IPS-20b (cell line): ENCODE data around the gene CCDC91.
A peak's percentile ranks its signal among the peaks of the same experiment; 100 is the strongest.
"Not testable (repeated sequence)": the region's sequence is repeated elsewhere in the genome, so short reads cannot be mapped to it uniquely, and the experiment has no call there.

Source experiments
- H3K27ac ChIP-seq: one replicate; pipeline ENCODE4 v1.5.1; 2013; ENCODE audit warnings: low read length
- H3K27me3 ChIP-seq: 2 replicates; pipeline ENCODE4 v1.6.1; 2013; ENCODE audit warnings: mild to moderate bottlenecking, low read length, inconsistent platforms; ENCODE audit not compliant: insufficient read depth
- H3K36me3 ChIP-seq: 2 replicates; pipeline ENCODE4 v1.6.1; 2013; ENCODE audit warnings: low read depth, mild to moderate bottlenecking, inconsistent platforms, low read length, moderate library complexity; ENCODE audit not compliant: insufficient read depth
- H3K4me1 ChIP-seq: 2 replicates; pipeline ENCODE4 v1.6.1; 2013; ENCODE audit warnings: mild to moderate bottlenecking, control low read depth, inconsistent platforms, low read length, moderate library complexity; ENCODE audit not compliant: insufficient read depth
- H3K4me3 ChIP-seq: 2 replicates; pipeline ENCODE4 v1.5.1; 2013; ENCODE audit warnings: mild to moderate bottlenecking, low read length, inconsistent platforms
- H3K9ac ChIP-seq: 2 replicates; pipeline ENCODE4 v1.6.1; 2013; ENCODE audit warnings: low read depth, mild to moderate bottlenecking, inconsistent platforms, low read length, moderate library complexity
- H3K9me3 ChIP-seq: 2 replicates; pipeline ENCODE4 v1.6.1; 2013; ENCODE audit warnings: mild to moderate bottlenecking, low read depth, low read length, inconsistent platforms; ENCODE audit not compliant: insufficient read depth

CCDC91 gene

GRCh38 chr12:28442101-28442500 lies 251.8 kb downstream of the CCDC91 start:
- no peaks in the 10 kb centered on the region; the same call in 1 of the 2 replicates for H3K4me1 ChIP-seq
- H3K27ac ChIP-seq: no peak overlapping the region
- H3K9ac ChIP-seq: no peak overlapping the region
- H3K27me3 ChIP-seq: no peaks in the 10 kb centered on the region
- no peaks in the 10 kb centered on the region for H3K36me3 ChIP-seq
- no peaks in the 10 kb centered on the region for H3K9me3 ChIP-seq
- H3K4me3 ChIP-seq: no peak overlapping the region

GRCh38 chr12:28443337-28443736 lies 253.1 kb downstream of the CCDC91 start:
- no peaks in the 10 kb centered on the region for H3K9me3 ChIP-seq
- no peak overlapping the region for H3K4me3 ChIP-seq
- no peaks in the 10 kb centered on the region; the same call in 1 of the 2 replicates for H3K4me1 ChIP-seq
- no peak overlapping the region for H3K9ac ChIP-seq
- no peak overlapping the region for H3K27ac ChIP-seq
- no peaks in the 10 kb centered on the region for H3K27me3 ChIP-seq
- H3K36me3 ChIP-seq: no peaks in the 10 kb centered on the region

- Histone ChIP-seq H3K4me3 (no peak overlapping the region), H3K36me3 (no peaks in the 10 kb centered on the region), H3K9ac (no peak overlapping the region), H3K9me3 (no peaks in the 10 kb centered on the region), H3K27me3 (no peaks in the 10 kb centered on the region), H3K4me1 (no peaks in the 10 kb centered on the region), H3K27ac (no peak overlapping the region)
Observed at GRCh38 chr12:28446031-28446430, 255.8 kb downstream of the CCDC91 start.

- Histone ChIP-seq H3K4me1 (peaks cover 1% of the 10 kb centered on the region; the same call in 1 of the 2 replicates), H3K9me3 (no peaks in the 10 kb centered on the region), H3K9ac (no peak overlapping the region), H3K27me3 (no peaks in the 10 kb centered on the region), H3K4me3 (no peak overlapping the region), H3K27ac (no peak overlapping the region), H3K36me3 (no peaks in the 10 kb centered on the region)
Observed at GRCh38 chr12:28453686-28454085, 263.4 kb downstream of the CCDC91 start.

GRCh38 chr12:28456934-28457710 lies 266.9 kb downstream of the CCDC91 start:
- H3K27ac ChIP-seq: no peak overlapping the region
- no peak overlapping the region for H3K4me3 ChIP-seq
- no peak overlapping the region for H3K9ac ChIP-seq
- no peaks in the 10 kb centered on the region for H3K27me3 ChIP-seq
- H3K36me3 ChIP-seq: no peaks in the 10 kb centered on the region
- peaks cover 19% of the 10 kb centered on the region; the same call in 1 of the 2 replicates for H3K4me1 ChIP-seq
- no peaks in the 10 kb centered on the region for H3K9me3 ChIP-seq

- Histone ChIP-seq H3K36me3 (no peaks in the 10 kb centered on the region), H3K9me3 (no peaks in the 10 kb centered on the region), H3K27ac (no peak overlapping the region), H3K4me3 (no peak overlapping the region), H3K27me3 (no peaks in the 10 kb centered on the region), H3K4me1 (peaks cover 19% of the 10 kb centered on the region; the same call in 1 of the 2 replicates), H3K9ac (no peak overlapping the region)
Observed at GRCh38 chr12:28457785-28458184, 267.5 kb downstream of the CCDC91 start.

- Histone ChIP-seq H3K4me1 (peaks cover 19% of the 10 kb centered on the region; the same call in 1 of the 2 replicates), H3K4me3 (peak overlapping the region; percentile 28; the same call in 1 of the 2 replicates), H3K27ac (peak overlapping the region; percentile 22), H3K36me3 (peaks cover 10% of the 10 kb centered on the region; the same call in 1 of the 2 replicates), H3K27me3 (no peaks in the 10 kb centered on the region), H3K9ac (peak overlapping the region; percentile 60; the same call in 1 of the 2 replicates), H3K9me3 (no peaks in the 10 kb centered on the region)
Observed at GRCh38 chr12:28459481-28459880, 269.2 kb downstream of the CCDC91 start.

- Histone ChIP-seq H3K9me3 (no peaks in the 10 kb centered on the region), H3K27me3 (no peaks in the 10 kb centered on the region), H3K4me3 (peak overlapping the region; percentile 36; the same call in 1 of the 2 replicates), H3K4me1 (peaks cover 19% of the 10 kb centered on the region; the same call in 1 of the 2 replicates), H3K9ac (peak overlapping the region; percentile 60; the same call in 1 of the 2 replicates), H3K36me3 (peaks cover 10% of the 10 kb centered on the region; the same call in 1 of the 2 replicates), H3K27ac (peak overlapping the region; percentile 22)
Observed at GRCh38 chr12:28460420-28461130, 270.3 kb downstream of the CCDC91 start.

- H3K27ac ChIP-seq: no peak overlapping the region
- no peaks in the 10 kb centered on the region for H3K9me3 ChIP-seq
- H3K9ac ChIP-seq: no peak overlapping the region
- H3K27me3 ChIP-seq: no peaks in the 10 kb centered on the region
- H3K36me3 ChIP-seq: peaks cover 10% of the 10 kb centered on the region; the same call in 1 of the 2 replicates
- H3K4me1 ChIP-seq: peaks cover 19% of the 10 kb centered on the region; the same call in 1 of the 2 replicates
- no peak overlapping the region for H3K4me3 ChIP-seq
Observed at GRCh38 chr12:28463396-28463795, 273.1 kb downstream of the CCDC91 start.

GRCh38 chr12:28471762-28472161 lies 281.5 kb downstream of the CCDC91 start:
- not testable (repeated sequence) for H3K27me3 ChIP-seq, H3K27ac ChIP-seq, H3K9me3 ChIP-seq, H3K4me3 ChIP-seq, H3K4me1 ChIP-seq, H3K9ac ChIP-seq, H3K36me3 ChIP-seq

- not testable (repeated sequence) for H3K4me3 ChIP-seq, H3K27ac ChIP-seq, H3K4me1 ChIP-seq, H3K9me3 ChIP-seq, H3K9ac ChIP-seq, H3K27me3 ChIP-seq, H3K36me3 ChIP-seq
Observed at GRCh38 chr12:28476206-28476605, 285.9 kb downstream of the CCDC91 start.

- H3K9me3 ChIP-seq, H3K4me3 ChIP-seq, H3K36me3 ChIP-seq, H3K27ac ChIP-seq, H3K4me1 ChIP-seq, H3K9ac ChIP-seq, H3K27me3 ChIP-seq: not testable (repeated sequence)
Observed at GRCh38 chr12:28479097-28479496, 288.8 kb downstream of the CCDC91 start.
